ENCODE measurements around the gene GP1BA.

DNA sequence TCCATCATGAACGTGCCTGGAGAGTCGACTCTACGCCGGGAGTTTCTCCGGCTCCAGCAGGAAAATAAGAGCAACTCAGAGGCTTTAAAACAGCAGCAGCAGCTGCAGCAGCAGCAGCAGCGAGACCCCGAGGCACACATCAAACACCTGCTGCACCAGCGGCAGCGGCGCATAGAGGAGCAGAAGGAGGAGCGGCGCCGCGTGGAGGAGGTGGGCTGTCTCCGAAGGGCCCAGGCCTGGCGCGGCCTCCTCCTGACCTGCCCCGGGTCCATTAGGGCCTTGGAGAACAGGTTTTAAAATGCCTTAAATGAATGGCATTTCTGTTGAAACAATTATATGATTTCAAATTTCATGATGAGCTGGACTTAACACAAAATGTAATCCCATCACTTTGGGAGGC is 44.5 kb upstream of the GP1BA start:
- TF ChIP-seq POLR2A (IDR thresholded peaks at IDR 0.05): no peak
- TF ChIP-seq, protein P1, sequence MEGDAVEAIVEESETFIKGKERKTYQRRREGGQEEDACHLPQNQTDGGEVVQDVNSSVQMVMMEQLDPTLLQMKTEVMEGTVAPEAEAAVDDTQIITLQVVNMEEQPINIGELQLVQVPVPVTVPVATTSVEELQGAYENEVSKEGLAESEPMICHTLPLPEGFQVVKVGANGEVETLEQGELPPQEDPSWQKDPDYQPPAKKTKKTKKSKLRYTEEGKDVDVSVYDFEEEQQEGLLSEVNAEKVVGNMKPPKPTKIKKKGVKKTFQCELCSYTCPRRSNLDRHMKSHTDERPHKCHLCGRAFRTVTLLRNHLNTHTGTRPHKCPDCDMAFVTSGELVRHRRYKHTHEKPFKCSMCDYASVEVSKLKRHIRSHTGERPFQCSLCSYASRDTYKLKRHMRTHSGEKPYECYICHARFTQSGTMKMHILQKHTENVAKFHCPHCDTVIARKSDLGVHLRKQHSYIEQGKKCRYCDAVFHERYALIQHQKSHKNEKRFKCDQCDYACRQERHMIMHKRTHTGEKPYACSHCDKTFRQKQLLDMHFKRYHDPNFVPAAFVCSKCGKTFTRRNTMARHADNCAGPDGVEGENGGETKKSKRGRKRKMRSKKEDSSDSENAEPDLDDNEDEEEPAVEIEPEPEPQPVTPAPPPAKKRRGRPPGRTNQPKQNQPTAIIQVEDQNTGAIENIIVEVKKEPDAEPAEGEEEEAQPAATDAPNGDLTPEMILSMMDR (IDR thresholded peaks at IDR 0.05): no peak

All from suprapubic skin (tissue), 3 donors.